ENCODE results near the gene SFI1.
"Not testable (repeated sequence)": the region's sequence is repeated elsewhere in the genome, so short reads cannot be mapped to it uniquely, and the experiment has no call there.

Gene SFI1

GRCh38 chr22:31590161-31590560 lies 93.8 kb downstream of the SFI1 start:
- not testable (repeated sequence) for DNase-seq

GRCh38 chr22:31595271-31595670 lies 98.9 kb downstream of the SFI1 start:
- no peak for DNase-seq

DNA sequence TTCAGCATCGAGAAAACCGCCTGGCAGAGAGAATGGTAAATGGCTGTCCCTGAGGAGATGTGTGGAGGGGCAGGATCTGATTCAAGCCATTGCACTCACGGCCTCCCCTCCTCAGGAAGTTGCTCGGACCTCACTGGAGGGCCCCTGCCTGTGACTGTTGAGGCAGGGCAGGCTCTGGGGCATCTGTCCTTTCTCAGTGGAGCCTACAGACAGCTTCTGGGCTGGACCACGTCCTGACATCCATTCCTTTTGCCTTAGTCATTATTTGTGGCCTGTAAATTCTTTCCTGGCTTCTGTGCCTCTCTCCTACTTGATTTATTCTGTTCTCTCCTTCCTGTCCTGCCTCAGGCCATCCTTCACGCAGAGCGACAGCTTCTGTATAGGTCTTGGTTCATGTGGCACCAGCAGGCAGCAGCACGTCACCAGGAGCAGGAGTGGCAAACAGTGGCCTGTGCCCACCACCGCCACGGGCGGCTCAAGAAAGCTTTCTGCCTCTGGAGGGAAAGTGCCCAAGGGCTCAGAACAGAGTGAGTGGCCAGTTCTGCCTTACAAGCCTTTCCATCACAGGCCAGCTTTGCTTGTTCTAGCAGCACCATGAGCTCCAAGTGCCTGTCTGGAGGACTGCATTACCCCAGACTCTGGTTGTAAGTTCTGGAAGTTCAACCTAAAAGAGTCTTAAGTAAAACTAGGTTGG lies 106.1 kb downstream of the SFI1 start:
- DNase-seq = no peak

- DNase-seq = no peak
Observed at GRCh38 chr22:31603081-31603525, 106.8 kb downstream of the SFI1 start.

DNA sequence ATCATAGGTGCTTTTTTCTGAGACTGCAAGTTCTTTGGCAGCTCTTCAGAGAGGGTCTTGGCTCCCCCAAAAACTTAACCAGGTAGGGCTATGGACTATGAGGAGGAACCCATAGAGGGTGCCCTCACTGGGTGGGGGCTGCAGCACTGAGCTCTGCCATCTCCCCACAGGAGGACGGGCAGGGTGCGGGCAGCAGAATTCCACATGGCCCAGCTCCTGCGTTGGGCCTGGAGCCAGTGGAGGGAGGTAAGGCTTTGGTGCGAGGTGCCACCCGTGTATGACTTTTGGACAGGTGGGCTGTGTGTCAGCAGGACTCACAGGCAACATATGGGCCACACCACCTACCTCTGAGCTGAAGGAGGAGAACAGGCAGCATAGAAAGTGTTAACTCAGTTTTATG lies 107.2 kb downstream of the SFI1 start:
- no peak for DNase-seq

GRCh38 chr22:31604137-31604705 lies 107.9 kb downstream of the SFI1 start:
- DNase-seq = no peak

DNA sequence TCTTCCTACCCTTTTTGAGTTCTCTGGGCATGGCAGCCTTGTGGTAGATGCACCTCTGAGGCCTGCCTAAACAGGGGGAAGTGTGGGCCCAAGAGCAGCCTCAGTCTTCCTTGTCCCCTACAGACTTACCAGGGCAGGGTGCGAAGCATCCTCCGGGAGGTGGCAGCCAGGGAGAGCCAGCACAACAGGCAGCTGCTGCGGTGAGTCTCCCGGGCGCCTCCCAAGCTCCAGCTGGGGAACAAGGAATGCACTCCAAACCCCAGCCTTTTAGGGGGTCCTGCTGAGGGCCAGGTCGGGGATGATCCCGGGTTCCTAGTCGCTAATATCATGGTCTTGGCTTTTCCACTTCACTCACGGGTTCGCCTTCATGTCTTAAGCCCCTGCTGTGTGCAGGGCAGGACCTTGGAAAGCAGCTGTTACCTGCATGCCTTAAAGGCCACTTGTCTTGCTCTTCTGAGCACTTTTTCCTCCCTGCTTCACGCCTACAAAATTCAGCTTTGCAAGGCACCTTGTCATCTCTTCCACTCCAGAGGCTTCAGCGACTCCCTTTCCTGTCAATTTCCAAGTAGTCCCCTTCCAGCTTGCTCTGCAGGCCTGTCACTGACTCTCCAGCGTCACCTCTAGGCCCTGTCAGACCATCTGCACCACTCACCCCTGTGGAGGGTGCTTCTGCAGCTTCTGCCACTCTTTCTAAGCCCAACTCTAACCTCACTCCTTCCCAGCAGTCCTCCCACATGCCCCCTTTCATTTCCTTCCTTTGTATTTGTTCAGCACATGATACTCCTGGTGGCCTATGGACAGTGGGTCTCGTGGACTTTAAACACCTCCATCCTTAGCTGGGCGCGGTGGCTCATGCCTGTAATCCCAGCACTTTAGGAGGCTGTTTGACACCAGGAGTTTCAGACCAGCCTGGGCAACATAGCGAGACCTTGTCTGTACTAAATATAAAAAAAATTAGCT lies 108.7 kb downstream of the SFI1 start:
- no peak for DNase-seq

- no peak for DNase-seq
Observed at GRCh38 chr22:31605851-31606585, 109.7 kb downstream of the SFI1 start.

DNA sequence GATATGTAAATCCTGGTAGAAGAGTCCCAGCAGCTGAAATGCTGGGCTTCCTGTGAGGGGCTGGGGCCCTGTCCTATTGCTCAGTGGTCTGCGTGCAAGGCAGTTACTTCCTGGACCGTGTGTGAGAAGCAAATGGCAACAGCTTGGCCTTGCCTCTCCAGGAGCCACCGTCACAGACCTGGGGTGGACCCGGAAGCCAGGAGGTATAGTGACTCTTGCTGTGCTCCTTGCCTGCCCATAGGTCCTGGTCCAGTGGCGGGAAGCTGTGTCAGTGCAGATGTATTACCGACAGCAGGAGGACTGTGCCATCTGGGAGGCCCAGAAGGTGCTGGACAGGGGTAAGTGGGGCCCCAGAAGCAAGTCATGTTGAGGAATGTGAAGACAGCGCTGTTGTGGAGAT lies 111.4 kb downstream of the SFI1 start:
- DNase-seq = no peak

- DNase-seq = no peak
Observed at GRCh38 chr22:31609716-31610115, 113.4 kb downstream of the SFI1 start.

DNA sequence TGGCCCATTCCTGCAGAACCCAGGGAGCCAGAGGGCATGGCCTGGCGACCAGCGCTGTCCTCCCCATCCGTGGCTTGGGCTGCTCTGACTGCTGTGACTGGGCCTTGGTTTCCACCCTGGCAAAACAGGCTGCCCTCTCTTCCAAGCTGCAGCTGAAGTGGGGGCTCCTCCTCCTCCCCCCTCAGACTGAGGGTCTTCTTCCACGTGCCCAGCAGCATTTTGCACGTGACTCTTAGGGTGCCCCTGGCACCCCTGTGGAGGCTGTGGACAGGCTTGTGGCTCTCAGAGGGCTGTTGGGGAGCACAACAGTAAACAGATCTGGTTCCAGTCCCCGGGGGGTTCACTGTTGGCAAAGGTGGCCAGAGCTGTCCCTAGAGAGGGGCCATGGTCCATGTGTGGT lies 114.3 kb downstream of the SFI1 start:
- peak; percentile 55 for DNase-seq

GRCh38 chr22:31611061-31611760 lies 114.9 kb downstream of the SFI1 start:
- peak; percentile 54 for DNase-seq

DNA sequence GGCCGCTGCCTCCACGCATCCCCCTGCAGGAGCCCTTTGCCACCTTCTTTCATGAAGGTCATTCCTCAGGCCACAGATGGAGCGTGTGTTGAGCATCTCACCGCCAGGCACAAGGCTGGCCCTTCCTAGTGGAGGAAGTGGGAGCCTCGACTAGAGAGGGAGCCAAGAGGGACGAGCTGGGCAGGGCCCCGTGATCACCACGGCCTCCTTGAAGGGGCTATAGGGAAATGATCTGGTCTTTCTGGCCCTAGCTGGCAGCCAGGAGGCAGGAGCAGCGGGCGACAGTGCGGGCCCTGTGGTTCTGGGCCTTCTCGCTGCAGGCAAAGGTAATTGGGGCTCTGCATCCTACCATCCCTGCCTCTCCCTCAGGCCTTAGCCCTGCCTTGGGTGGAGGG lies 116.6 kb downstream of the SFI1 start:
- DNase-seq = no peak

- DNase-seq = no peak
Observed at GRCh38 chr22:31613286-31613903, 117.1 kb downstream of the SFI1 start.

DNA sequence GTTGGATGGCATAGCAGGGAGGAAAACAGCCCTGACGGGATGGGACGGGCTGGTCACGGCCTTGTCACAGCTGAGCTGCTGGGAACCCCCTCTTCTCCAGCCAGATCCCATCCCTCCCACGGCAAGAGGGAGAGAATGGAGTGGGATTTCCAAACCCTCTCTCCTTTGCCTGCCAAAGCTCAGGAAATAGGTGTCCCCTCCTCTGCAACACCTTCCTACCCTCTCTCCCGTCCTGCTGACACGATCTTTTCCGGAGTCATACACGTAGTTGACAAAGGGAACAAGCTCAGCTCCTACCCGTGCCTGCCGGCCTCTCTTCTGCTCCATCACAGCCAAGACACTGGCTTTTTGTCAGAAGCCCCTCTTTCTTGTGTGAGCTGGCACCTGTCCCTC lies 117.6 kb downstream of the SFI1 start:
- no peak for DNase-seq

- no peak for DNase-seq
Observed at GRCh38 chr22:31614781-31615490, 118.6 kb downstream of the SFI1 start.

- no peak for DNase-seq
Observed at GRCh38 chr22:31615491-31615860, 119.1 kb downstream of the SFI1 start.

- no peak for DNase-seq
Observed at GRCh38 chr22:31615940-31616314, 119.6 kb downstream of the SFI1 start.

DNA sequence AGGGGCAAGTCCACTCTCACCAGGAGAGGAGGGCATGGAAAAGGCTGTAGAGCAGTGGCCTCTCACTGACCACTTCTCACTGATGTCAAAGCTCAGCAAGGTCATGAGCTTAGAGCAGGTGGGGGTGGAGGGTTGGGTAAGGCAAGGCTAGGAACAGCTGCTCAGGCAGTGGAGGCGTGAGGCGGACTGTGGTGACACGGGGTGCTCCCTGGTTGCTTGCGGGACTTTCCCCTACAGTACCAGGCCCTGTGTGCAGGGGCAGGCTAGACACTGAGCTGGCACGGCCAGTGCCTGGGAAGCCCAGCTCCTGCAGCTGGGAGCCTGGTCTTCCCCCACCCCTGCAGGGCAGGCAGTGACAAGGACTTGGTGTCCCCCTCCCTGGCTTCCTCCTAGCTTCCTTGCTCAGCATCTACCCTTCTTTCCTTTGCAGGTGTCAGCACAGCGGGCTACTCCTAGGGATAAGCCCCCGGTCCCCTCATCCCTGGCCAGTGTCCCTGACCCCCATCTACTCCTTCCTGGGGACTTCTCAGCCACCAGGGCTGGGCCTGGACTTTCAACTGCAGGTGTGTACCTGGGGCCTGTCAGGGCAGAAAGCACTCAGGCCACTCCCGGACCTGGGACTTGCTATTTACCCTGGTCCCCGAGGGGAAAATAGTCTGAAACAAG lies 120.1 kb downstream of the SFI1 start:
- peak; percentile 74 for DNase-seq

- no peak for DNase-seq
Observed at GRCh38 chr22:31618057-31618456, 121.7 kb downstream of the SFI1 start.
